Keratinocyte (primary cell): ENCODE measurements around the gene RIN3. TPM values are rescaled to one million over a fixed set of nuclear protein-coding genes. Genes with fewer than 3 reads are reported as not detected.

Experiments
- DNase-seq: peaks from one replicate; pipeline ENCODE4 v3.0.0-alpha.2; 2011; ENCODE audit warnings: low read depth, missing footprints, low spot score
- FAIRE-seq: peaks from 2 replicates; lab custom pipeline; 2011; peaks lifted over from hg19 to GRCh38; lab: Jason Lieb, UNC
- H2AFZ ChIP-seq: 2 replicates; pipeline ENCODE4 v1.6.0; 2012; ENCODE audit warnings: low read length, control low read depth, inconsistent platforms; ENCODE audit not compliant: control insufficient read depth
- H3K27ac ChIP-seq: 2 replicates; pipeline ENCODE4 v1.5.1; 2011; ENCODE audit warnings: low read length; ENCODE audit not compliant: control insufficient read depth, insufficient read depth
- H3K27me3 ChIP-seq: 3 replicates; pipeline ENCODE4 v1.6.0; 2011; ENCODE audit warnings: low read length; ENCODE audit not compliant: control insufficient read depth, insufficient read depth; ENCODE audit errors: extremely low read depth
- H3K36me3 ChIP-seq, 2 experiments: 2 replicates in 1 of 2; 3 replicates in 1 of 2; pipeline ENCODE4 v1.5.1; 2011; ENCODE audit warnings: low read length in 2 of 2, mild to moderate bottlenecking in 1 of 2; ENCODE audit not compliant: control insufficient read depth in 2 of 2, insufficient read depth in 2 of 2; ENCODE audit errors: extremely low read depth in 1 of 2
- H3K4me1 ChIP-seq: 3 replicates; pipeline ENCODE4 v1.5.1; 2011; ENCODE audit warnings: low read length; ENCODE audit not compliant: control insufficient read depth, insufficient read depth; ENCODE audit errors: extremely low read depth
- H3K4me2 ChIP-seq: 3 replicates; pipeline ENCODE4 v1.6.0; 2011; ENCODE audit warnings: low read depth, low read length; ENCODE audit not compliant: control insufficient read depth, insufficient read depth; ENCODE audit errors: extremely low read depth
- H3K4me3 ChIP-seq, 3 experiments: fragments of 200-600 bp in 1 of 3; sonication (generic) in 1 of 3; 2 replicates in 2 of 3; 3 replicates in 1 of 3; pipeline ENCODE4 v1.5.1; 2011 to 2016; ENCODE audit warnings: low read length in 3 of 3, mild to moderate bottlenecking in 3 of 3, control low read depth in 2 of 3, inconsistent platforms in 1 of 3, low read depth in 1 of 3, mixed read lengths in 1 of 3, mixed run types in 1 of 3, moderate library complexity in 1 of 3; ENCODE audit not compliant: control insufficient read depth in 2 of 3, insufficient read depth in 2 of 3; ENCODE audit errors: extremely low read depth in 1 of 3
- H3K79me2 ChIP-seq: 2 replicates; pipeline ENCODE4 v1.6.0; 2012; ENCODE audit warnings: low read length; ENCODE audit not compliant: control insufficient read depth, insufficient read depth
- H3K9ac ChIP-seq: 3 replicates; pipeline ENCODE4 v1.6.0; 2011; ENCODE audit warnings: low read length; ENCODE audit not compliant: control insufficient read depth, insufficient read depth; ENCODE audit errors: extremely low read depth
- H3K9me1 ChIP-seq: 3 replicates; pipeline ENCODE4 v1.6.0; 2011; ENCODE audit warnings: low read length; ENCODE audit not compliant: control insufficient read depth, insufficient read depth; ENCODE audit errors: extremely low read depth
- H3K9me3 ChIP-seq: 2 replicates; pipeline ENCODE4 v1.5.1; 2012; ENCODE audit warnings: low read depth, low read length; ENCODE audit not compliant: control insufficient read depth
- H4K20me1 ChIP-seq: 3 replicates; pipeline ENCODE4 v1.6.0; 2011; ENCODE audit warnings: low read length; ENCODE audit not compliant: control insufficient read depth, insufficient read depth; ENCODE audit errors: extremely low read depth
- CTCF ChIP-seq, 3 experiments: IDR thresholded peaks in 1 of 3; conservative IDR thresholded peaks in 1 of 3; optimal IDR thresholded peaks in 1 of 3; 2 replicates in 2 of 3; 3 replicates in 1 of 3; pipeline versions ENCODE3 to v1.5.1; 2011; ENCODE audit warnings: low read length in 3 of 3, mild to moderate bottlenecking in 3 of 3, moderate library complexity in 2 of 3, control low read depth in 1 of 3, inconsistent platforms in 1 of 3; ENCODE audit not compliant: insufficient read depth in 2 of 3; ENCODE audit errors: extremely low read depth in 1 of 3
- EZH2 ChIP-seq: IDR thresholded peaks from one replicate; pipeline ENCODE4 v1.6.1; 2012; ENCODE audit warnings: inconsistent platforms, mild to moderate bottlenecking, low read length, moderate library complexity
- dilution Hi-C: fragments of 300-500 bp; cut with MboI; formaldehyde crosslinking; loops from one replicate; pipeline ENCODE4 v1.7.0; 2020; ENCODE audit warnings: low sequenced_read_pairs; ENCODE audit not compliant: extremely low pct_ligation_motif_present
- polyA plus RNA-seq, 5 experiments: library from polyadenylated mRNA; depleted of rRNA in 3 of 5; stranded (reverse) in 3 of 5; stranded (forward) in 1 of 5; unstranded in 1 of 5; fragments of >200 nt; gene quantifications; 1 replicate in 1 of 5; 2 replicates in 3 of 5; 3 replicates in 1 of 5; pipeline versions ENCODE4 v1.2.1 to v1.2.3, GENCODE V29; 2011 to 2012; ENCODE audit warnings: missing spikeins in 2 of 5, low read depth in 1 of 5, low replicate concordance in 1 of 5

The RIN3 gene
- polyA plus RNA-seq, 1 donor (not counting 4 experiments of a cell fraction or from before 2014, with no cell fraction given) = 1.2 TPM

- Histone ChIP-seq H3K27me3 (no peaks in the 10 kb centered on the region), H3K27ac (no peak overlapping the region), H4K20me1 (no peaks in the 10 kb centered on the region), H3K79me2 (no peaks in the 10 kb centered on the region), H3K4me3 (no peak overlapping the region), H2AFZ (no peak overlapping the region), H3K4me2 (no peak overlapping the region), H3K36me3 (no peaks in the 10 kb centered on the region), H3K9ac (no peak overlapping the region), H3K4me1 (peaks cover 33% of the 10 kb centered on the region), H3K9me1 (no peaks in the 10 kb centered on the region), H3K9me3 (no peaks in the 10 kb centered on the region)
- DNase-seq = no peak
- dilution Hi-C loops = no loop called here
- TF ChIP-seq CTCF (optimal IDR thresholded peaks at IDR 0.05 in 1 of 3, IDR thresholded peaks at IDR 0.05 in 1 of 3, conservative IDR thresholded peaks at IDR 0.05 in 1 of 3; ENCODE audit: extremely low read depth in 1 of 3, insufficient read depth in 2 of 3, low read length in 3 of 3) = no peak
- TF ChIP-seq EZH2 = no peak
- no peak for FAIRE-seq
Measured at GRCh38 chr14:92499234-92499633, 14.3 kb upstream of the RIN3 start.

- Histone ChIP-seq H3K27me3 (no peaks in the 10 kb centered on the region), H3K9ac (no peak overlapping the region), H4K20me1 (no peaks in the 10 kb centered on the region), H3K4me1 (peaks cover 39% of the 10 kb centered on the region), H3K4me2 (no peak overlapping the region), H3K79me2 (no peaks in the 10 kb centered on the region), H3K9me3 (no peaks in the 10 kb centered on the region), H3K36me3 (no peaks in the 10 kb centered on the region), H3K9me1 (no peaks in the 10 kb centered on the region), H3K4me3 (no peak overlapping the region), H3K27ac (no peak overlapping the region), H2AFZ (no peak overlapping the region)
- TF ChIP-seq EZH2 (no peak), CTCF (optimal IDR thresholded peaks at IDR 0.05 in 1 of 3, IDR thresholded peaks at IDR 0.05 in 1 of 3, conservative IDR thresholded peaks at IDR 0.05 in 1 of 3; ENCODE audit: extremely low read depth in 1 of 3, insufficient read depth in 2 of 3, low read length in 3 of 3) (no peak)
- no peak for FAIRE-seq
- DNase-seq = no peak
- dilution Hi-C loops = no loop called here
Measured at GRCh38 chr14:92500491-92500941, 13.1 kb upstream of the RIN3 start.
